Measurements from ENCODE around the gene SLC25A21. TPM values are rescaled to one million over a fixed set of nuclear protein-coding genes. Genes with fewer than 3 reads are reported as not detected.

Gene SLC25A21
- total RNA-seq, 2 donors from 2014 or later = not detected

GRCh38 chr14:37048666-37049071, 123.7 kb downstream of the SLC25A21 start:
- Mint-ChIP-seq H3K36me3 (peaks cover under 1% of the 10 kb centered on the region), H3K9me3 (peaks cover 9% of the 10 kb centered on the region), H3K27me3 (no peaks in the 10 kb centered on the region), H3K4me3 (no peak overlapping the region), H3K4me1 (ENCODE audit: low read depth in 2 of 2) (no peaks in the 10 kb centered on the region), H3K27ac (no peak overlapping the region)
- ATAC-seq (no peak), DNase-seq (ENCODE audit: low spot score) (no peak)

GRCh38 chr14:37047996-37048395, 124.4 kb downstream of the SLC25A21 start:
- Mint-ChIP-seq H3K36me3 (peaks cover 7% of the 10 kb centered on the region), H3K9me3 (peaks cover 16% of the 10 kb centered on the region), H3K4me1 (ENCODE audit: low read depth in 2 of 2) (no peaks in the 10 kb centered on the region), H3K27ac (no peak overlapping the region), H3K27me3 (no peaks in the 10 kb centered on the region), H3K4me3 (no peak overlapping the region)
- ATAC-seq (no peak), DNase-seq (ENCODE audit: low spot score) (no peak)

DNA sequence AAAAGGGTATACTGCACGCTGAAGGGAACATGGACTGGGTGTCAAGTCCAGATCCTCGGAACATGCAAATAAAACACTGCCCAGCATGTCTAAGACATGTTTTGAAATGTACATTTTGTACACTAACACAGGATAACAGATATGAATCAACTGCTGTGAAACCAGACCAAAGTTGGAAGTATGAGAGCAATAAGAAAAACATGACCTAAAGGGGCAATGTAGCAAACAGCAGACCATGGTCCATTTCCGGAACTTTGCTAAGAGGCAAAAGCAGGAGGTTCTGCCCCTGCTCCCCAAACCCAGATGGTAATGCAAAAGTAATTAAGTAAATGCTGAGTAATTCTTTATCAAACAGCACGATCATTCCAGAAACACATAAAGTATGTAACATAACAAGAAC, 125.2 kb downstream of the SLC25A21 start:
- ATAC-seq (no peak), DNase-seq (ENCODE audit: low spot score) (no peak)
- H3K9me3 Mint-ChIP-seq = peaks cover 19% of the 10 kb centered on the region
- H3K27ac Mint-ChIP-seq = no peak overlapping the region
- H3K4me1 Mint-ChIP-seq (ENCODE audit: low read depth in 2 of 2) = no peaks in the 10 kb centered on the region
- no peak overlapping the region for H3K4me3 Mint-ChIP-seq
- no peaks in the 10 kb centered on the region for H3K27me3 Mint-ChIP-seq
- peaks cover 7% of the 10 kb centered on the region for H3K36me3 Mint-ChIP-seq

- ATAC-seq (no peak), DNase-seq (ENCODE audit: low spot score) (no peak)
- H3K9me3 Mint-ChIP-seq = peaks cover 19% of the 10 kb centered on the region
- H3K36me3 Mint-ChIP-seq = peaks cover 7% of the 10 kb centered on the region
- no peaks in the 10 kb centered on the region for H3K4me1 Mint-ChIP-seq (ENCODE audit: low read depth in 2 of 2)
- no peak overlapping the region for H3K27ac Mint-ChIP-seq
- H3K27me3 Mint-ChIP-seq = no peaks in the 10 kb centered on the region
- H3K4me3 Mint-ChIP-seq = no peak overlapping the region
Measured at GRCh38 chr14:37046815-37047214, 125.6 kb downstream of the SLC25A21 start.

DNA sequence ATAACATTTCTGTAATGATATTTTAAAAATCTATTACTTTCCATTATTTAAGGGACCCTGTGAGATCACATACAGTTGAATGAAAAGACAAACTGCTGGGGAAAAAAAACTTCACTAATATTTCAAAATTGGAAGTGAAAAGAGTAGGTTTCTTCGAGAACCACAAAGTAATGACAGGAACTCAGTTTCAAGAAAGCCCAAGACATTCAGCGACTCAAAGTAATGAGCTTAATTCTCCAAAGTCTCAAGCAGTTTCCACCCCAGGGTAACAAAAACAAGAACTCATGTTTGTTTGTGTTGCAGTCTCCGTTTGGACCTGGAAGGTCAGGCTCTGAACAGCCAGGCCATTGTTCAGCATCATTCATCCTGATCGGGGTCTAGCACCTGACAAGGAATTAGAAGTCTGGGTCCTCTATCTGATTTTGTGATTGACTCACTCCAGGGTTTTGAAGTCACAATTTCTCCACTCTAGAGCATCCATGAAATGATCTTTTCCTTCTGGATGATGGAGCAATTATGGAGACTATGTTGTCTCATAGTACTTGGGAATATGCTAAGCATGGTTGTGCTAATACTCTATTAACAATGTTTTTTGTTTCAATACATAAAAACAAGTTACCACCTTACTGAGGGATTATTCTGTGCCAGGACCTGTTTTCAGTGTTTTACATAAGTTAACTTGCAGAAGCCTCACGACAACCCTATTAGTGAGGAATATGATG, 126.9 kb downstream of the SLC25A21 start:
- ATAC-seq (no peak), DNase-seq (ENCODE audit: low spot score) (no peak)
- no peaks in the 10 kb centered on the region for H3K4me1 Mint-ChIP-seq (ENCODE audit: low read depth in 2 of 2)
- H3K4me3 Mint-ChIP-seq = no peak overlapping the region
- no peak overlapping the region for H3K27ac Mint-ChIP-seq
- peaks cover 7% of the 10 kb centered on the region for H3K36me3 Mint-ChIP-seq
- H3K27me3 Mint-ChIP-seq = no peaks in the 10 kb centered on the region
- peaks cover 13% of the 10 kb centered on the region for H3K9me3 Mint-ChIP-seq

GRCh38 chr14:37037636-37038387, 134.6 kb downstream of the SLC25A21 start:
- H3K4me3 Mint-ChIP-seq = no peak overlapping the region
- no peak overlapping the region for H3K27ac Mint-ChIP-seq
- H3K9me3 Mint-ChIP-seq = peaks cover 7% of the 10 kb centered on the region
- H3K36me3 Mint-ChIP-seq = no peaks in the 10 kb centered on the region
- no peaks in the 10 kb centered on the region for H3K4me1 Mint-ChIP-seq (ENCODE audit: low read depth in 2 of 2)
- no peak for DNase-seq (ENCODE audit: low spot score)
- ATAC-seq = no peak
- H3K27me3 Mint-ChIP-seq = no peaks in the 10 kb centered on the region

- Mint-ChIP-seq H3K27me3 (no peaks in the 10 kb centered on the region), H3K4me3 (no peak overlapping the region), H3K4me1 (ENCODE audit: low read depth in 2 of 2) (no peaks in the 10 kb centered on the region), H3K36me3 (no peaks in the 10 kb centered on the region), H3K27ac (no peak overlapping the region), H3K9me3 (peaks cover 6% of the 10 kb centered on the region)
- ATAC-seq = no peak
- no peak for DNase-seq (ENCODE audit: low spot score)
Measured at GRCh38 chr14:37036669-37037341, 135.6 kb downstream of the SLC25A21 start.

DNA sequence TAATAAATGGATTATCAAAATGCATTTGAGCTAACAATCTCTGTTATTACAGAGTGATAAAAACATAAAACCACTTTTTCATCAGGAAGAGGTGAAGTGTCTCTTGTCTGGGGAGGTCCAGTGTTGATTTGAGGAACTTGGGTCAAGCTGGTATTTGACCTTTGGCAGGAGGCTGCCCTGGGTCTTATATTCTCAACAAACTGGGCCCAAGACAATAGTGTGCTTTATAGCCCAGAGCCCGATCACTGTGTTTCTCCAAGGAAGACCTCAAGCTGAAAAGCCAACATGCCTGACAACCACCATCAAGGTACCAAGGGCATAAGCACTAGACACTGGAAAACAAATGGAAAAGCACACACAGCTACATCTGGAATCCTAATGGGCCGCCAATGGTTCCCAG, 137.0 kb downstream of the SLC25A21 start:
- no peaks in the 10 kb centered on the region for H3K36me3 Mint-ChIP-seq
- no peaks in the 10 kb centered on the region for H3K4me1 Mint-ChIP-seq (ENCODE audit: low read depth in 2 of 2)
- ATAC-seq (no peak), DNase-seq (ENCODE audit: low spot score) (no peak)
- H3K27me3 Mint-ChIP-seq = no peaks in the 10 kb centered on the region
- H3K4me3 Mint-ChIP-seq = no peak overlapping the region
- peaks cover 6% of the 10 kb centered on the region for H3K9me3 Mint-ChIP-seq
- no peak overlapping the region for H3K27ac Mint-ChIP-seq

DNA sequence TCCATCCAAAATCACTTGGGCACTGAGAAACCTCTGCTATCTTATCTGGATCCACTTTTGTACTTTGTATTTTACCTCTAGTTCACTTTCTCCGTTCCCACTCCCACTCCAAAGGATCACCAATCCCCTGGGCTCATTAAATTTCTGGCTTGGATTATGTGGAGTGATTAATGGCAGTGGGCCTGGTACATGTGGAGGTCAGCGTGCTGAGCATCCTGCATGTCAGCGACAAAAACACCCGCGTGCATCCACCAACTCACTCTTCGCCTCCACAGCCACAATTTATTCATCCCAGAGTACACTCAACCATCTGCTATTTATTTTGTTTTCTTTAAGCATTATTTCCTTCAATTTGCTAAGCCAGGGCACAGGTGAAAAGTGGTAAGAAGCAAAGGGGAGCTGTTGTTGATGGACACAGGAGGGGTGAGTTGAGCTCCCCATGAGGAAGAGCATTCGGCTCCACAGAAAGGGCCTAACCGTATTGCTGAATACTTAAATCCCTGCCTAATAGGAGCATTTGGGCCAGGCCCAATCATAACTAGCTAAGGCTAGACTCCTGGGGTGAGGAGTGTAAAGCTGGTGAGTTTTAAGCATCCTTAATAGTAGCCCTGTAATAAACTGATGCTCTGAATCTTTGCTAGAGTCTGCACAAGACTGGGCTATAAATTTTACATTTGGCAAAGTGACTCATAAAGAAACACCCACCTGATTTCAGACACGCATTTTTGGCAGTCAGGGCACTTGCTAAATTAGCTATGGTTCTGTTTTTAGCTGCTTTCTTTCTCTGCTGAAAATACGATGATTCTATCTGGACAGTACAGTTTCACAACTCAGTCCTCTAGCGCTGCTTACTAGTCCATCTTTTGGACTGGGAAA, 137.8 kb downstream of the SLC25A21 start:
- H3K4me3 Mint-ChIP-seq = no peak overlapping the region
- ATAC-seq (no peak), DNase-seq (ENCODE audit: low spot score) (no peak)
- no peaks in the 10 kb centered on the region for H3K36me3 Mint-ChIP-seq
- H3K27me3 Mint-ChIP-seq = no peaks in the 10 kb centered on the region
- no peaks in the 10 kb centered on the region for H3K4me1 Mint-ChIP-seq (ENCODE audit: low read depth in 2 of 2)
- H3K9me3 Mint-ChIP-seq = peaks cover 8% of the 10 kb centered on the region
- no peak overlapping the region for H3K27ac Mint-ChIP-seq

DNA sequence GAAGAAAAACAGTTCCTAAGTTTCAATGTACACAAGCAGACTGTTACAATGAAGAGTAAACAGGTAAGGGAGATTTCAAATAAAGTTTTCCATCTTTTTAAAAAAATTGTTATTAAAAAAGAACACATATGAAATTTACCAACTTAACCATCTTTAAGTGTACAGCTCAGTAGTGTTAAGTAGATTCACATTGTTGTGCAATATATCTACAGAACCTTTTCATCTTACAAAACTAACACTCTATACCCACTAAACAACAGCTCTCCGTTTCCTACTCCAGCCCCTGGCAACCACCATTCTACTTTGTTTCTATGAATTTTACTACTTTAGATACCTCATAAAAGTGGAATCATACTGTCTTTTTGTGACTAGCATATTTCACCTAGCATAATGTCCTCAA, 139.5 kb downstream of the SLC25A21 start:
- Mint-ChIP-seq H3K36me3 (no peaks in the 10 kb centered on the region), H3K4me3 (no peak overlapping the region), H3K27ac (no peak overlapping the region), H3K9me3 (peaks cover 7% of the 10 kb centered on the region), H3K27me3 (no peaks in the 10 kb centered on the region), H3K4me1 (ENCODE audit: low read depth in 2 of 2) (no peaks in the 10 kb centered on the region)
- DNase-seq (ENCODE audit: low spot score) = no peak
- no peak for ATAC-seq

DNA sequence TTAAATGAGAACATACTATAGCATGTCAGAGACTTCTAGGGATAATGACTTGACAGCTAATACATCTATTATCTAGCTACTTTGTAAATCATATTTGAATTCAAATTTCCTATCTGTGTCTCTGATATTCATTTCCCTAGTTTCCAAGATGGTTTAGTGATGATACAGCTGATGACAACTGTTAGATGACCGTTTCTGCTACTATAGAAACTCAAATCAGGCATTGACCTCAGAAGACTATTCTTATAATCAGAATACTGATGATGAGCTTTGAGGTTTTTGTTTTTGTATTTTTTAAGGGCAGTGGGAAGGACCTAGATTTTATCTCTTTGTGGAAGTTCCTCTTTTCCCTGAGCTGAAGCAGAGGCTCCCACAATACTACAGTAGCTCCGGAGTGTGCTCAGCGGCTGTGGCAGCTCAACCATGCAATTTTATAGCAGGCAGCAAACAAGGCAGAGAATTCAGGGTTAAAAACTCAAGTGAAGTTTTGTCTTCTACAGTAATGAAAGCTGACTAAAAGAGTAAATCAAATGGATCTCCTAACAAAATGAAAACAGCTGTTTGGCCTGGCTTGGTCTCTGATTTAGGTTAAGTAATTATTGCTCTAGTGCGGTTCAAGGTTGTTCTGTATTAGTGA, 145.1 kb downstream of the SLC25A21 start:
- Mint-ChIP-seq H3K4me1 (ENCODE audit: low read depth in 2 of 2) (no peaks in the 10 kb centered on the region), H3K27ac (no peak overlapping the region), H3K36me3 (no peaks in the 10 kb centered on the region), H3K9me3 (peaks cover 5% of the 10 kb centered on the region), H3K27me3 (no peaks in the 10 kb centered on the region), H3K4me3 (no peak overlapping the region)
- ATAC-seq (no peak), DNase-seq (ENCODE audit: low spot score) (no peak)

GRCh38 chr14:37023875-37024565, 148.4 kb downstream of the SLC25A21 start:
- ATAC-seq = no peak
- H3K4me3 Mint-ChIP-seq = no peak overlapping the region
- no peaks in the 10 kb centered on the region for H3K27me3 Mint-ChIP-seq
- peaks cover 3% of the 10 kb centered on the region for H3K9me3 Mint-ChIP-seq
- H3K36me3 Mint-ChIP-seq = no peaks in the 10 kb centered on the region
- no peak for DNase-seq (ENCODE audit: low spot score)
- H3K27ac Mint-ChIP-seq = no peak overlapping the region
- no peaks in the 10 kb centered on the region for H3K4me1 Mint-ChIP-seq (ENCODE audit: low read depth in 2 of 2)

GRCh38 chr14:37021390-37021789, 151.0 kb downstream of the SLC25A21 start:
- no peak overlapping the region for H3K27ac Mint-ChIP-seq
- no peaks in the 10 kb centered on the region for H3K36me3 Mint-ChIP-seq
- H3K9me3 Mint-ChIP-seq = peaks cover 9% of the 10 kb centered on the region
- no peaks in the 10 kb centered on the region for H3K4me1 Mint-ChIP-seq (ENCODE audit: low read depth in 2 of 2)
- ATAC-seq (no peak), DNase-seq (ENCODE audit: low spot score) (no peak)
- H3K27me3 Mint-ChIP-seq = no peaks in the 10 kb centered on the region
- no peak overlapping the region for H3K4me3 Mint-ChIP-seq
